GM18498 (cell line): ENCODE results near the gene LRP3.
"Not testable (repeated sequence)": the region's sequence is repeated elsewhere in the genome, so short reads cannot be mapped to it uniquely, and the experiment has no call there.

Experiments
- ATAC-seq: cut with Tn5 transposase; IDR thresholded peaks from one replicate; pipeline ENCODE4 v1.9.1; 2021; ENCODE audit warnings: mild to moderate bottlenecking, moderate library complexity; ENCODE audit not compliant: unreplicated experiment

LRP3 gene

DNA sequence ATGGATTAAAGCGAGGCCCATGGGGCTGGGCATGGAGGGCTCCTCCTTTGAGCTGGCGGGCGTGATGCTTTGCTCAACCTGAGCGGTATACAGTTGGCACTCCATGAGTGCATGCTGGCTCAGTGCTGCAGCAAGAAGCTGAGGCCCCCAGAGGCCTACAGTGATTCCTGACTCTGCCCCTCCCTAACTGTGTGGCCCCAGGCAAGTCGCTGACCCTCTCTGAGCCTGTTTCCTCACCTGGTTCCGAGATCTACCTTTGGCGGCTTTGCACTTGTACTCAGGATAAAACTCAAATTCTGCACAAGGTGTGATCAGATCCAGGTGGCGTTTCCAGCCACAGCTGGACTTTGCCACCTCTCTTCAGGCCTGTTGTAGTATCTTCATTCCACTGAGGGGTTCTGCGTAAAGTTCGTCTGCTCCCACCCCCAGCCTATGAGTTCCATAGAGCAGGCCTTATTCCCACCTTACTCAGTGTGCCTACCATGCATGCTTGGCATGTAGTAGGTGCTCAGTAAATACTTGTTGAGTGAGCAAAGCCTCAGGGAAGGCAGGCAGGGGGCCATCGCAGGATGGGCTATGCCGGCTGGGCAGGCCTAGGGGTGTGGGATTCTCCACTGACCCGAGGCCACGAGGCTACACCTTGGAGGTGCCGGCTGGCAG lies 7.9 kb downstream of the LRP3 start:
- ATAC-seq: no peak

GRCh38 chr19:33202546-33203507 lies 8.7 kb downstream of the LRP3 start:
- no peak for ATAC-seq

DNA sequence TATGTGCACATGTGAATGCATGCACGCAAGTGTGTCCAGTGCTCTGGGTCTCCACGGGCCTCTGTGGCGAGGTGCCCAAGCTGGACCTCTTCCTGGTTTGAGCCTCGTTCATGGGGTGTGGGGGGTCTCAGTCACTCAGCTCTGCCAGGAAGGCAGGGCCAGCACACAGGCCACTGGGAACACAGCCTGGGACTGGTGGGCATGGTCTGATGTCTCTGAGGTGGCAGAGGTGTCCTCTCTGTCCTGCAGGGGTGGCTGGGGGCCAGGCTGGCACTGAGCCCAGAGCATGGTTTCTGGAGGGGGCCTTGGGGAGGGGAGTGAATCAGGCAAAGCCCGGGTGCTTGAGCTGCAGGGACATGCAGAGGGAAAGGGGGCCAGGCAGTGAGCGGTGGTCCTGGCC lies 9.4 kb downstream of the LRP3 start:
- ATAC-seq: no peak

GRCh38 chr19:33204136-33204973 lies 10.2 kb downstream of the LRP3 start:
- ATAC-seq: no peak

DNA sequence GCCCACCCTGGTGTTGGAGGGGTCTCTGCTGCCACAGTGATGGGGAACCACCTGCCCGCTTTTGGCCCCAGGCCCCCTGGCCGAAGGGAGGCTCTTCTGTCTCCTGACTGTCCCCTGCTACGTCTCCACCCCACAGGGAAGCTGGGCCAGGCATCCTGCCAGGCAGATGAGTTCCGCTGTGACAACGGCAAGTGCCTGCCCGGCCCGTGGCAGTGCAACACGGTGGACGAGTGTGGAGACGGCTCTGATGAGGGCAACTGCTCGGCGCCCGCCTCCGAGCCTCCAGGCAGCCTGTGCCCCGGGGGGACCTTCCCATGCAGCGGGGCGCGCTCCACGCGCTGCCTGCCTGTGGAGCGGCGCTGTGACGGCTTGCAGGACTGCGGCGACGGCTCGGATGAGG lies 11.0 kb downstream of the LRP3 start:
- ATAC-seq: no peak

DNA sequence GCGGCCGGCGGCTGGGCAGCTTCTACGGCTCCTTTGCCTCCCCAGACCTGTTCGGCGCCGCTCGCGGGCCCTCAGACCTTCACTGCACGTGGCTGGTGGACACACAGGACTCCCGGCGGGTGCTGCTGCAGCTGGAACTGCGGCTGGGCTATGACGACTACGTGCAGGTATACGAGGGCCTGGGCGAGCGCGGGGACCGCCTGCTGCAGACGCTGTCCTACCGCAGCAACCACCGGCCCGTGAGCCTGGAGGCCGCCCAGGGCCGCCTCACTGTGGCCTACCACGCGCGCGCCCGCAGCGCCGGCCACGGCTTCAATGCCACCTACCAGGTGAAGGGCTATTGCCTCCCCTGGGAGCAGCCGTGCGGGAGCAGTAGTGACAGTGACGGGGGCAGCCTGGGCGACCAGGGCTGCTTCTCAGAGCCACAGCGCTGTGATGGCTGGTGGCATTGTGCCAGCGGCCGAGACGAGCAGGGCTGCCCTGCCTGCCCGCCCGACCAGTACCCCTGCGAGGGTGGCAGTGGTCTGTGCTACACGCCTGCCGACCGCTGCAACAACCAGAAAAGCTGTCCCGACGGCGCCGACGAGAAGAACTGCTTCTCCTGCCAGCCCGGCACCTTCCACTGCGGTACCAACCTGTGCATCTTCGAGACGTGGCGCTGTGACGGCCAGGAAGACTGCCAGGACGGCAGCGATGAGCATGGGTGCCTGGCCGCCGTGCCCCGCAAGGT lies 11.6 kb downstream of the LRP3 start:
- no peak for ATAC-seq

- no peak for ATAC-seq
These were observed 12.3 kb downstream of the LRP3 start for GRCh38 chr19:33206261-33207039.

GRCh38 chr19:33207040-33207620 lies 13.0 kb downstream of the LRP3 start:
- no peak for ATAC-seq

DNA sequence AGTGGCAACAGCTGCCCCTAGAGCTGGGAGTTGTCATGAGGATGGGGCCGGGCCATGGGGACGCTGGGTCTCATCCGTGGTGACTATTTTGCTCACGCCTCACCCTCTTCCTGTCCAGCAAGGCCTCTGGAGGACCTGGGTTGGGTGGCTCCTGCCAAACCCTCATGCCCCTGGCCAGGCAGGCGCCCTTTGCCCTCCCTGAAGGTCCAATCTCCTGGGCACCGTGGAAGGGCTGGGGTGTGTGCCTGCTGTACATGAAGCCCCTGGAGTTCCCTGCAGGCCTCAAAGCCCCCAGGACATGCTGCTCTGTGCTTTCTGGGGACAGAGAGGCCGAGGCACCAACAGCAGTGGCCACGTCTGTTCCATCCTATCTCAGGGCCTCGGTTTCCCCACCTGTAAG lies 13.8 kb downstream of the LRP3 start:
- no peak for ATAC-seq

DNA sequence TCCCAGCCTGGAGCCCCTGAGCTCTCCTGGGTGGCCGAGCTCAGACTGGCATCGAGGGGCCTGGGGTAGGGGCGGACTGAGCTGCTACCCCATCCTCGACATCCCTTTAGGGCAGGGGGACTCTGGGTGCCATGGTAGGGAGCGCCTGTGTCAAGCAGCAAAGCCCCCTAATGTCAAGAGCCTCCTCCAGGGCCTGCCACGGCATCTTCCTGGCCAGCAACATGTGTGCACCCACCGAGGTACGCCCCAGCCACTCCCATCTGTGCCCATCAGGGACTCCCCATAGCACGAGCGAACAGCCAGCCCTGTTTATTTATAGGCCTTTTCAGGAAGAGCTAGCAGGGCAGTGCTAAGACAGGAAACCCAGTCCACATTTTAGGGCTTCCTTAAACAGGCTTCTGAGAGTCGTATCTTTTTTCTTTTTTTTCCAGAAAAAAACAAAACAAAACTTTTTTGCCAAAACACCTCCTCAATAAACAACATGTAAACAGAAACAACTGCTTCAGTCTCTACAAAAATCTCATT lies 14.3 kb downstream of the LRP3 start:
- ATAC-seq: no peak

GRCh38 chr19:33208904-33209849 lies 15.0 kb downstream of the LRP3 start:
- ATAC-seq: no peak

DNA sequence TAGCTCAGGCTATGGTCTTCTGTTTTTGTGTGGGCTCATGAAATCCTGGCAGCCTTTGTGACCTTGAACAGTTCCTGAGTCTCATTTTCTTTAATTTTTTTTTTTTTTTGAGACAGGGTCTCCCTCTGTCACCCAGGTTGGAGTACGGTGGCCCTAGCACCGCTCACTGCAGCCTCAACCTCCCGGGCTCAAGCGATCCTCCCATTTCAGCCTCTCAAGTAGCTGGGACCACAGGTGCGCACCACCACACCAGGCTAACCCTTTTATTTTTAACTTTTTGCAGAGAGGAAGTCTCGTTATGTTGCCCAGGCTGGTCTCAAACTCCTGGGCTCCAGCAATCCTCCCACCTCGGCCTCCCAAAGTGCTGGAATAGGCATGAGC lies 15.7 kb downstream of the LRP3 start:
- ATAC-seq: not testable (repeated sequence)

DNA sequence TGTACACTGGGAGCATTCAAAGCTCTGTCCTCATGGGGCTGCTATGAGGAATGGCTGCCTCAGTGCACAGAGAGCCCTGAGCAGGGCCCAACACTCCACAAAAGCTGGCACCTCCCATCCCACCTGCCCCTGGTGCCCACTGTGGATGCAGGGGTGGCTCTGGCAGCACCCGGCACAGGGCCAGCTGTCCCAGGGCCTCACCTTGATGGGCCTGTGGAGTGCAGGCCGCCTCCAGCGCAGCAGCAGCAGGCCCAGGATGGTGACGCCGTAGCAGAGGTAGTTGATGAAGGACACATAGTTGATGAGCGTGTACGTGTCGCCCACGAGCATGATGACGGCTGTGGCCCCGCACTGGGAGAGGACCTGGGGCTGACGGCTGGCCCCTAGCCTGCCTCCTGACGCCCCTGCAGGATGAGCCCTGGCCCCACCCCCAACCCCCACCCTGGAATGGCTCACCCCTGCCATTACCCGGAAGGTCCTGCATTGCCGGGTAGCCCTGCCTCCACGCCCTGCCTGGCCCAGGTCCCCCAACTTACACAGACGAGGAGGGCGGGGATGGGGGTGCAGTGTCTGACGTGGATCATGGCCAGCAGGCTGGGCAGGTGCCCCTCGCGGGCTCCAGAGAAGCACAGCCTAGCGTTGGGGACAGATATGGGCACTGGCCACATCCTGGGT lies 16.3 kb downstream of the LRP3 start:
- ATAC-seq: no peak

DNA sequence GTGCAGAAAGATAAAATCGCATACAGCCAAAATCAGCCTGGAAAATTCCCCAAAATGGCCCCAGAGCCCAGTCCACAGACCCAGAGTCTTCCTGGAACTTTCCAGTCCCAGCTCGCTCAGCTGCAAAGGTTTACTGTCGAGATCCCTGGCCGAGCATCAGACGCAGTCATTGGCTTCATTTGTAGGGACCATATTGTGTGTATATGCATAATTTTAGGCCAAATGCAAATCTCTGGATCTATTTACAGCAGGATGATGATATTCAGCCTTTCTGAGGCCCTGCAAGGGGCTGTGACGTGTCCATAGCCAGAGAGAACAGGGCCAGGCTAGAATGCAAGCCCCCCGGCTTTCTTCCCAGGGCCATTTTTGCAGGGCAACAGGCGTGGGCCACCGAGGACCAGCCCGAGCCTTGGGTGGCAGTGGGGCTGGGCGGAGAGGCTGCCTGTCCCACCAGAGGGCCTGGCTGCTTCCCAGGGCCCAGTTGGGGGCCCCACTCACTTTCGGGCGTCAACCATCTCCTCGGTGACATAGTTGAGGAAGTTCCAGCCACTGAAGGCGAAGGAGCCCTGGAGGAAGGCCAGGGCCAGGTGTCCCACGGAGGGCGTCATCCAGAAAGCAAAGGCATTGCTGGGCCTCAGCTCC lies 17.8 kb downstream of the LRP3 start:
- ATAC-seq: no peak

DNA sequence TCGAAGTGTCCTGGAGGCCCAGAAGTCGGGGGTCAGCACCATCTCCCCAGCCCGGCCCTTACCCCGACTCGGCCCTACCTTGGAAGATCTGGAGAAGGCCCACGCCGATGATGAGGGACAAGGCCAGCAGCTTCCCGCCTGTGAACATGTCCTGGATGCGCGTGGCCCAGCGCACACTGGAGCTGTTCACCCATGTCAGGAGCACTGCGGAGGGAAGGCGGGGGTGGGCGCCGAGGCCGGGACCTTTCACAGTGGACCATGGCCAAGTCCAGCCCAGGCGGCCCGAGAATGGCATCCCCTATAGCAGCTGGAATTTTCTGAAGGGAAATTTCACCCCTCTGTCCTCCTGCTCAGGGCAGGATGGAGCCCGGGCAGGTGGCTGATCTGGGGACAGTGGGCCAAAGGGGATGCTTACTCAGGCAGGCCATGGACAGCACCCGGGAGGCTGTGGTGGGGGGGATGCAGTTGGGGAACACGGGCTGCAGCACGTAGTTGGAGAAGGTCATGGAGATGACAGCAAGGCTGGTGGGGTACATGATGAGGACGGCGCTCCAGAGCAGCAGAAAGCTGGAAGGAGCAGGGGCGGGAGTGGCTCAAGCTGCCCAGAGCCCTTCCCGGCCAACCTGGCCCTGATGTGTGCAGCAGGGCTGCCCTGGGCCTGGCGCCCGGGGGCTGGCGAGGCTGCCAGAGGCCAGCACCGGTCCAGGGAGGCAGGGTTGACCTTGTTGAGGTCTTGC lies 18.5 kb downstream of the LRP3 start:
- no peak for ATAC-seq

DNA sequence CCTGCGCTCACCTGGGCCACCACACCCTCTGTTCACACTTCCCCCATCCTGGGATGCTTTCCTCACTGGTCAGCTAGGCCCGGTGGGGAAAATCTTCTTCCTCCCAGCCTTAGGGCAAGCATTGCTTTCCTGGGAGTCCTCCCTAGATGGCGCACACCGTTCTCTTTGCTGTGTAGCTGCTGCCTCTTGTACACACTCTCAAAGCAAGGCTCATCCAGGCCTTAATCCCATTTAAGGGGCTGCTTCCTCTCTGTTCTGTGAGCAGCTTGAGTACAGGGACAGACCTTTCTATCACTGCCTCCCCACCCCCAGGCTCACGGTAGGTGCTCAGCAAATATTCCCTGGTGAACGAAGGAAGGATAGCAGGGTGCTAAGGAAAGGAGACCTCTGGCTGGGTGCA lies 20.5 kb downstream of the LRP3 start:
- no peak for ATAC-seq
